ENCODE results near the gene TBX4.

The TBX4 gene

DNA sequence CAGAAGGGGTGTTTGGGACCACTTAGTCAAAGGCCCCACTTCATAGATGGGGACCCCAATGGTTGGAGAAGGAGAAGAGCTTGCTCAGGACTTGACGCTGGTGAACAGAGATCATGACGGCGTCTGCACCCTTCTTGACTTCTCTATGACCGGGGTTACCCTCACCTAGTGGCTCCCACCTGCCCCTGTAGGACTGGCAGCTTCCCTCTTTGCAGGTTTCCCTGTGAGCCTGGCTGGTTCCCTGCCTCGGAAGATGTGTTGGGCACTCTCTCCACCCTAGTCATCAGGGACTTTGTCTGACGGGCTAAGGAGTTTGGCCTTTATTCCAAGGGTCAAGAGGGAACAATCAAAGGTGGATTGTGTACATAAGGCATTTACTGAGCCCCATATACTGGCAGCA lies 22.7 kb downstream of the TBX4 start:
- ChIA-PET POLR2A (no interaction called here), CTCF (no interaction called here)
- TF ChIP-seq NFRKB (IDR thresholded peaks at IDR 0.05) (no peak), TARDBP (IDR thresholded peaks at IDR 0.05) (no peak), BHLHE40 (IDR thresholded peaks at IDR 0.05; ENCODE audit: borderline replicate concordance) (no peak)
- DNase-seq (ENCODE audit: extremely low spot score): no peak

DNA sequence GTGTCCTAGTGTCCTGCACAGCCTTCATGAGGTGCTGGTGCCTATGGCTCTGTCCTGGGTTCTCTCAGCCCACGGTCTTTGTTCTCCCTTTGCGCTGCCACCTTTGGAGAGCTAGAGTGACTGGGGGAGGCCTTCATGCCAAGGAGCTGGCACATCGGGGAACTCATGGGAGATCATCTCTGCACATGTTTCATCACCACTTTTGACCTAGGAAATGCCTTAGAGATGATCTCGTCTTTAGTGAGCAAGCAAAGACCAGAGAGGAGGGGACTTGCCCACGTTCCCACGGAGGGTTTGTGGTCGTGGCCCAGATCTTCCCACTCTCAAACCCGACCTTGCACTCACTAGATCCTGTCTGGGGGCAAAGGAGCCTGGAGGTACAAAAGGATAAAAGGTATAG lies 23.5 kb downstream of the TBX4 start:
- TF ChIP-seq FOXM1 (IDR thresholded peaks at IDR 0.05; ENCODE audit: borderline replicate concordance): no peak
- no peak for TF ChIP-seq HDGF (IDR thresholded peaks at IDR 0.05; ENCODE audit: borderline replicate concordance)
- ChIA-PET POLR2A (no interaction called here), CTCF (no interaction called here)
- no peak for DNase-seq (ENCODE audit: extremely low spot score)

DNA sequence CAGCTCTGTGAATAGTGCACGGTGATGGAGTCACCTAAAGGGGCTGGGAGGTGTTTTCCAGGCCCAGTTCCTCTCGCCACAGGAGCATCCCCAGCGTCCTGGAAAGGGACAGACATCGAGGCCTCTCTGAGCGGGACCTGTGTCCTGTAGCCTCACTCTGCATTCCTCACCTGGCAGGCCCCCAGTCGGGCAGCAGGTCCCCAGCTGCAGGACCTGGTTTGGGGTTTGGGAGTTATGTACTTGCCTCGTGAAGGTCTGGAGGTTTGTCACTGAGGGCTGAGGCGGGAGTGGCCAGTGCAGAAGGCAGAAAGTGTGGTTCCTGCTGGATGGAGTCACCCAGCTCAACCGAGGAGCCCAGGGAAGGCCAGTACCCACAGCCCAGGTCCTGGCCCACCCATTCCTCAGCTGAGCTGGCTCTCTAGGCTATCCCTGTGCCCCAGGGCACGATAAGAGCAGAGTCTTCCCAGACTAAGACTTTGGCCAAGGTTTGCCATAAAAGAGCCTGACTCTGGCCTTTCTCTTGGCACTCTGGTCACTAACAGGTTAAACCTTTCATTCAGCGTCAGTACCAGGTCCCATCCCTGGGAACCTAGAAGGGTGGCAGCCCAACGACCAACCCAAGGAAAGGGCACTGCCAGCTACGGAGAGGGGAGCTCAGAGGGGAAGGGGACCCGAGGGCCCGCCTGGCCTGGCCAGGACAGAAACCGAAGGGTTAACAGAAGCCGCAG lies 24.4 kb downstream of the TBX4 start:
- TF ChIP-seq CTBP1 (IDR thresholded peaks at IDR 0.05; ENCODE audit: borderline replicate concordance) (no peak), FOXA1 (IDR thresholded peaks at IDR 0.05) (no peak), NFRKB (IDR thresholded peaks at IDR 0.05) (no peak), L3MBTL2 (conservative IDR thresholded peaks at IDR 0.05) (no peak), FOXK2 (IDR thresholded peaks at IDR 0.05) (no peak), ARNT (IDR thresholded peaks at IDR 0.05) (no peak), SUZ12 (IDR thresholded peaks at IDR 0.05) (no peak), LEF1 (IDR thresholded peaks at IDR 0.05; ENCODE audit: borderline replicate concordance) (no peak), HDGF (IDR thresholded peaks at IDR 0.05; ENCODE audit: borderline replicate concordance) (no peak), TARDBP (IDR thresholded peaks at IDR 0.05) (no peak), SP1 (IDR thresholded peaks at IDR 0.05) (no peak), ELF4 (IDR thresholded peaks at IDR 0.05) (no peak), FOXM1 (IDR thresholded peaks at IDR 0.05; ENCODE audit: borderline replicate concordance) (no peak), BHLHE40 (IDR thresholded peaks at IDR 0.05; ENCODE audit: borderline replicate concordance) (no peak), ZNF384 (IDR thresholded peaks at IDR 0.05) (no peak)
- TF ChIP-seq, protein P1, sequence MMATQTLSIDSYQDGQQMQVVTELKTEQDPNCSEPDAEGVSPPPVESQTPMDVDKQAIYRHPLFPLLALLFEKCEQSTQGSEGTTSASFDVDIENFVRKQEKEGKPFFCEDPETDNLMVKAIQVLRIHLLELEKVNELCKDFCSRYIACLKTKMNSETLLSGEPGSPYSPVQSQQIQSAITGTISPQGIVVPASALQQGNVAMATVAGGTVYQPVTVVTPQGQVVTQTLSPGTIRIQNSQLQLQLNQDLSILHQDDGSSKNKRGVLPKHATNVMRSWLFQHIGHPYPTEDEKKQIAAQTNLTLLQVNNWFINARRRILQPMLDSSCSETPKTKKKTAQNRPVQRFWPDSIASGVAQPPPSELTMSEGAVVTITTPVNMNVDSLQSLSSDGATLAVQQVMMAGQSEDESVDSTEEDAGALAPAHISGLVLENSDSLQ (IDR thresholded peaks at IDR 0.05): no peak
- no peak for DNase-seq (ENCODE audit: extremely low spot score)
- ChIA-PET CTCF (interaction anchor here (0.8 kb wide), 1 partner anchor 671 kb away, joined by 3 read pairs; no protein-coding TSS in a partner anchor), POLR2A (interaction anchor here (1.2 kb wide), 1 partner anchor 10 kb away, joined by 3 read pairs; no protein-coding TSS in a partner anchor)

DNA sequence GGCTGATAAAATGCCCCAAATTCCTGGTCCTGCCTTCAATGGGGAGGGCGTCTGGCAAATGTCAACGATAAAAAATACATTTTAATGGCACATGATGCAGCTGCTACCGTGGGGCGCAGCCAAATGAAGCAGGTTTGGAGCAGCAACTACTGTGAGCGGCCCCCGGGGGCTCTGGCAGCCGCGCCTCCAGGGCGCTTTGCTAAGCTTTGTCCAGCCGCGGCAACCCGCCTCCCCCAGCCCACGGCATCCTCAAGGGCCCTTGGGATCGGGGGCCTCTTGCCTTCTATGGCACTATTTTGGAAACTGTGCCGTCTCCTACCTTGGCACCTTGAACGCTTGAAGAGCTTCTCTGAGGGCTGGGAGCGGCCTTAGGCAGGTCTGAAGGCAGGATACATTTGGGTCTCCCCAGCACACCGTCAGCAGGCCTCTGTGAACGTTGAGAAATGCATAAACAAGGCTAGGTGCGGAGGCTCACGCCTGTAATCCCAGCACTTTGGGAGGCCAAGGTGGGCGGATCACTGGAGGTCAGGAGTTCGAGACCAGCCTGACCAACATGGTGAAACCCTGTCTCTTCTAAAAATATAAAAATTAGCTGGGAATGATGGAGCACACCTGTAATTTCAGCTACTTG lies 25.1 kb downstream of the TBX4 start:
- TF ChIP-seq FOXA1 (IDR thresholded peaks at IDR 0.05): no peak
- no peak for TF ChIP-seq NFRKB (IDR thresholded peaks at IDR 0.05)
- TF ChIP-seq BHLHE40 (IDR thresholded peaks at IDR 0.05; ENCODE audit: borderline replicate concordance): no peak
- no peak for TF ChIP-seq SP1 (IDR thresholded peaks at IDR 0.05)
- no peak for TF ChIP-seq CTBP1 (IDR thresholded peaks at IDR 0.05; ENCODE audit: borderline replicate concordance)
- ChIA-PET CTCF (interaction anchor here (0.7 to 1.2 kb wide), 3 partner anchors 10 to 670 kb away, joined by 3 to 8 read pairs (median 5); no protein-coding TSS in a partner anchor), POLR2A (interaction anchor here (0.9 to 1.2 kb wide), 2 partner anchors 10 to 19 kb away, joined by 3 read pairs; no protein-coding TSS in a partner anchor)
- DNase-seq (ENCODE audit: extremely low spot score): no peak

DNA sequence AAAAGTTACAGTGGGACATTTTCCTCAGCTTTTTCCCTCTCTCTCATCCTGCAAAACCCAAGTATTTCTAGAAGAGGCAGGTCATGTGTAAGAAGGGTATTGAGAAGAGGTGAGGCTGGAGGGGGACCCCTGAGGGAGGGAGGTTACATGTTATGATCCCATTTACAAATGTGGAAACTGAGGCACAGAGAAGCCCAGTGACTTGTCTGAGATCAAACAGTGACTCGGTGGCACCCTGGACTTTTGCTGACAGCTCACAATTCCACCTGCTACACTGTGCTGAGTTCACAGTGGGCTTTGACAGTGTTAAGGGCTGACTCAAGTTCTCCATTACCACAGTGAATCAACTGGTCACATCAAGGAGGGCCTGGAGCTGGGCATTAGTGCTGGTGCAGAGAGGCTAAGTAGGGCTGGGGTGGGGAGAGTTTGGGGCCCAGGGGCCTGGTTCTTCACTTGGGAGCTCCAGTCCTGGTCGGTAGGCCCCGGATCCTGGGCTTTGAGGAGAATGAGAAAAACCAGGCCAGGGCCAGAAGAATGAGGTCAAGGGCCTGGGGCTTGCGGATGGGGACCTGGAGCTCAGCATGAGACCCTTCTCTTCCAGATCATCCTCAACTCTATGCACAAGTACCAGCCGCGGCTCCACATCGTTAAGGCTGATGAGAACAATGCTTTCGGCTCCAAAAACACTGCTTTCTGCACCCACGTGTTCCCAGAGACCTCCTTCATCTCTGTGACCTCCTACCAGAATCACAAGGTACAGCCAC lies 26.0 kb downstream of the TBX4 start:
- DNase-seq (ENCODE audit: extremely low spot score): no peak
- CTCF ChIA-PET: interaction anchor here (0.7 to 1.2 kb wide), 5 partner anchors 9 to 68 kb away, joined by 3 to 8 read pairs (median 3); no protein-coding TSS in a partner anchor
- POLR2A ChIA-PET: interaction anchor here (0.9 to 1.3 kb wide), 2 partner anchors 9 to 19 kb away, joined by 3 to 4 read pairs; no protein-coding TSS in a partner anchor
- TF ChIP-seq SUZ12 (IDR thresholded peaks at IDR 0.05) (no peak), HDGF (IDR thresholded peaks at IDR 0.05; ENCODE audit: borderline replicate concordance) (no peak)

DNA sequence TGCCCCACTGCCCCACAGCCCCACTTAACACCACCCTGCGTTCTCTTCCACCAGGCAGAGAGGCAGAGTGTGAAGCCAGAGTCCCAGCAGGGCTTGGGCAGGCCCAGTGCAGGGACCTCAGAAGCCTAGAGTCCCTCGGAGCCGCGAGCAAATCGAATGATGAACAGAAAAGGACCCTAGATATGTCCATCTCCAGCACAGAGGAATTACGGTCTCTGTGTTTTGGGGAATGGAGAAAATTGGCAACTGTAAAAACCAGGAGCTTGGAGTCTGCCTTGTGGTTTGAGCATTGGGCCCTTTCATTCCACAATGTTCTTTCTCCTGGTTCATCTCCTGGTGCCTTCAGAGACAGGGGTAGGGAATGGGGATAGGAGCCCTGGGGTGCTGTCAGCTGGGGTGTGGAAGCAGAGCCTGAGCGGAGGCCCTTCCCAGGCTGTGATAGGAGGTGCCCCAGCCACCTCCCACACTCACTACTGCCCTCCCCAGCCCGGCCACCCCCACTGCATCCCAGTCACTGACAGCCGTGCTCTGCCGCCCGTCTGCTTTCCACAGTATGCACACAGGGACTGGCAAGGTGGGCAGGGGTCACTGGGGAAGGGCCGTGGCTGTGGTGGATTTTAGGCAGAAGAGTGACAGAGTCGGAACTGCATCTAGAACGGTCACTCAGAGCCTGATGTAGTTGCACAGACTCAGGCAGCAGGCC lies 26.7 kb downstream of the TBX4 start:
- TF ChIP-seq FOXA1 (IDR thresholded peaks at IDR 0.05): no peak
- TF ChIP-seq, protein P1 (IDR thresholded peaks at IDR 0.05): no peak
- TF ChIP-seq TARDBP (IDR thresholded peaks at IDR 0.05): no peak
- no peak for TF ChIP-seq SUZ12 (IDR thresholded peaks at IDR 0.05)
- no peak for TF ChIP-seq ARNT (IDR thresholded peaks at IDR 0.05)
- no peak for TF ChIP-seq LEF1 (IDR thresholded peaks at IDR 0.05; ENCODE audit: borderline replicate concordance)
- no peak for TF ChIP-seq ZNF384 (IDR thresholded peaks at IDR 0.05)
- TF ChIP-seq L3MBTL2 (conservative IDR thresholded peaks at IDR 0.05): no peak
- no peak for TF ChIP-seq NFRKB (IDR thresholded peaks at IDR 0.05)
- TF ChIP-seq HDGF (IDR thresholded peaks at IDR 0.05; ENCODE audit: borderline replicate concordance): no peak
- TF ChIP-seq ELF4 (IDR thresholded peaks at IDR 0.05): no peak
- TF ChIP-seq FOXK2 (IDR thresholded peaks at IDR 0.05): no peak
- no peak for TF ChIP-seq BHLHE40 (IDR thresholded peaks at IDR 0.05; ENCODE audit: borderline replicate concordance)
- no peak for TF ChIP-seq CTBP1 (IDR thresholded peaks at IDR 0.05; ENCODE audit: borderline replicate concordance)
- TF ChIP-seq FOXM1 (IDR thresholded peaks at IDR 0.05; ENCODE audit: borderline replicate concordance): no peak
- TF ChIP-seq SP1 (IDR thresholded peaks at IDR 0.05): no peak
- DNase-seq (ENCODE audit: extremely low spot score): no peak
- ChIA-PET CTCF (interaction anchor here (1.0 to 1.2 kb wide), 3 partner anchors 8 to 16 kb away, joined by 3 to 5 read pairs (median 3); no protein-coding TSS in a partner anchor), POLR2A (interaction anchor here (1.3 kb wide), 1 partner anchor 8 kb away, joined by 4 read pairs; no protein-coding TSS in a partner anchor)
